Measurements from ENCODE around the gene HIRIP3. TPM values are rescaled to one million over a fixed set of nuclear protein-coding genes. Genes with fewer than 3 reads are reported as not detected.
A peak's percentile ranks its signal among the peaks of the same experiment; 100 is the strongest.

HIRIP3 gene
- total RNA-seq, 1 donor from 2014 or later: 4.7 TPM

DNA sequence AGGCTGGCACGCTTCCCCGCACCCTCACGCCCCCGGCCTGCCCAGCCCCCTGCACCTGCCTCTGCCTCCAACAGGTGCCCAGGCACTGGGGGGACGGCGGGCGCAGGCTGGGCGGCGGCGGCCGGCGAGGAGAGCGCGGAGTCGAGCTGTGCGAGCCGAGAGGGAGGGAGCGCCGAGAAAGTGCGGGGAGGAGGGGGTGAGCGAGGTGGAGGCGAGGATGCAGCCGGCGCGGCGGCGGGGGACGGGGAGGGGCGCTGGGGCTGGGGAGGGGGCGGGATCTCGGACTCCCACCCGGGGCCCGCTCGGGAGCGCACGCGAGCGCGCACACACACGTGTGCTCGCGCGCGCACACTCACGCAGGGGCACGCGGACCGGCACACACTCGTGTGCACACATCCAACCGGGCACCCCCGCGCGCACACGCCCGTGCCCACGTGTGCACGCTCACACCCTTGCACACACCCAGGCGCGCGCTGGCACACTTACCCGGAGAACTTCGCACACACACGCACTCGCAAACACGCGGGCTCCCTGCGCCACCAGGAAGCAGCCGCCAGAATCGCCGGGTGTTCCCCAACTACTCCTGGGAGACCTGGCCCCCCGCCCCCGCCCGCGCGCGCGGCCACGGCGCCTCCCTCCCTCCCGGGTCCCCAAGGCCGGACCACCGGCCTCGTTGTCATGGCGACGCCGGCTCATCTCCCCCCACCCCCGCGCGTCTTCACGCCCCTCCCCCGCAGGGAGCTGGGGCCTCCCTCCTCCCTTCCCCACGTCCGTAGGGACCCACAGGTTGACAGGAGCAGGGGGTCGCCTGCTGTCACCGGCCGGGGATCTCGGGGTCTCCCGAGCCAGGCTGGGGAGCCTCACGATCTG, 15.7 kb upstream of the HIRIP3 start, which contains the start of gene DOC2A:
DOC2A (minus strand) TSS at position 184 of the 870 bp plus-strand sequence. CDS start 805 bp downstream, outside the sequence.
- Histone ChIP-seq H4K20me1 (ENCODE audit: low read depth) (no peaks in the 10 kb centered on the region), H3K27ac (no peak within 1 kb of the TSS), H3F3A (ENCODE audit: low read depth) (peaks cover 15% of the 10 kb centered on the region), H2AFZ (replicated peaks) (peak within 1 kb of the TSS; percentile 48), H3K36me3 (no peaks in the 10 kb centered on the region), H3K4me3 (peak within 1 kb of the TSS; percentile 61), H3K9me3 (ENCODE audit: low read depth) (no peaks in the 10 kb centered on the region), H3K4me1 (peaks cover 16% of the 10 kb centered on the region), H3K9ac (no peak within 1 kb of the TSS), H3K79me2 (ENCODE audit: low read depth) (no peaks in the 10 kb centered on the region), H3K27me3 (peaks cover 41% of the 10 kb centered on the region), H3K4me2 (peak within 1 kb of the TSS; percentile 88)
- Mint-ChIP-seq H3K4me1 (peaks cover 15% of the 10 kb centered on the region), H3K27ac (no peak within 1 kb of the TSS), H3K36me3 (peaks cover 3% of the 10 kb centered on the region), H3K27me3 (ENCODE audit: insufficient read depth, low read depth) (peaks cover 9% of the 10 kb centered on the region), H3K4me3 (peak within 1 kb of the TSS; percentile 88), H3K9me3 (peaks cover 2% of the 10 kb centered on the region)
- peak; percentile 33 for TF ChIP-seq EZH2 (IDR thresholded peaks at IDR 0.05)
- TF ChIP-seq EZH2phosphoT487 (IDR thresholded peaks at IDR 0.05): no peak
- no peak for TF ChIP-seq CTCF (IDR thresholded peaks at IDR 0.05)
- peak; percentile 78 for DNase-seq (ENCODE audit: low spot score)

- Histone ChIP-seq H3K79me2 (ENCODE audit: low read depth) (no peaks in the 10 kb centered on the region), H3K4me1 (peaks cover 16% of the 10 kb centered on the region), H3K4me3 (peak overlapping the region; percentile 61), H3K9ac (no peak overlapping the region), H4K20me1 (ENCODE audit: low read depth) (no peaks in the 10 kb centered on the region), H3K36me3 (no peaks in the 10 kb centered on the region), H3K4me2 (peak overlapping the region; percentile 88), H3F3A (ENCODE audit: low read depth) (peaks cover 15% of the 10 kb centered on the region), H3K27ac (no peak overlapping the region), H3K27me3 (peaks cover 41% of the 10 kb centered on the region), H2AFZ (replicated peaks) (peak overlapping the region; percentile 48), H3K9me3 (ENCODE audit: low read depth) (no peaks in the 10 kb centered on the region)
- H3K27ac Mint-ChIP-seq: no peak overlapping the region
- H3K36me3 Mint-ChIP-seq: peaks cover 3% of the 10 kb centered on the region
- no peak for TF ChIP-seq CTCF (IDR thresholded peaks at IDR 0.05)
- no peak for TF ChIP-seq EZH2 (IDR thresholded peaks at IDR 0.05)
- DNase-seq (ENCODE audit: low spot score): no peak
- peaks cover 9% of the 10 kb centered on the region for H3K27me3 Mint-ChIP-seq (ENCODE audit: insufficient read depth, low read depth)
- peaks cover 2% of the 10 kb centered on the region for H3K9me3 Mint-ChIP-seq
- peak overlapping the region; percentile 87 for H3K4me3 Mint-ChIP-seq
- peaks cover 15% of the 10 kb centered on the region for H3K4me1 Mint-ChIP-seq
Observed at GRCh38 chr16:30009990-30010843, 14.8 kb upstream of the HIRIP3 start.

GRCh38 chr16:30009085-30009862, 13.9 kb upstream of the HIRIP3 start:
- peak overlapping the region; percentile 78 for H3K27ac Mint-ChIP-seq
- peaks cover 15% of the 10 kb centered on the region for H3K4me1 Mint-ChIP-seq
- no peak overlapping the region for H3K9ac ChIP-seq
- no peak overlapping the region for H3K4me2 ChIP-seq
- H3F3A ChIP-seq (ENCODE audit: low read depth): peaks cover 15% of the 10 kb centered on the region
- peaks cover 2% of the 10 kb centered on the region for H3K9me3 Mint-ChIP-seq
- peak overlapping the region; percentile 55 for H3K4me3 Mint-ChIP-seq
- H3K36me3 ChIP-seq: no peaks in the 10 kb centered on the region
- H3K4me1 ChIP-seq: peaks cover 16% of the 10 kb centered on the region
- TF ChIP-seq EZH2phosphoT487 (IDR thresholded peaks at IDR 0.05) (no peak), EZH2 (IDR thresholded peaks at IDR 0.05) (no peak), CTCF (IDR thresholded peaks at IDR 0.05) (no peak)
- no peak overlapping the region for H2AFZ ChIP-seq (replicated peaks)
- H3K27me3 ChIP-seq: peaks cover 41% of the 10 kb centered on the region
- DNase-seq (ENCODE audit: low spot score): no peak
- no peaks in the 10 kb centered on the region for H3K79me2 ChIP-seq (ENCODE audit: low read depth)
- peaks cover 3% of the 10 kb centered on the region for H3K36me3 Mint-ChIP-seq
- H4K20me1 ChIP-seq (ENCODE audit: low read depth): no peaks in the 10 kb centered on the region
- no peak overlapping the region for H3K27ac ChIP-seq
- H3K4me3 ChIP-seq: no peak overlapping the region
- H3K27me3 Mint-ChIP-seq (ENCODE audit: insufficient read depth, low read depth): peaks cover 9% of the 10 kb centered on the region
- no peaks in the 10 kb centered on the region for H3K9me3 ChIP-seq (ENCODE audit: low read depth)
